GM12878 (cell line): Measurements from ENCODE around the gene DGKI. TPM values are rescaled to one million over a fixed set of nuclear protein-coding genes. Genes with fewer than 3 reads are reported as not detected.

ENCODE experiments used
- ATAC-seq: fragments of 200-7000 bp; cut with Tn5 transposase; 3 replicates; pipeline ENCODE4 v1.9.1; 2020; ENCODE audit warnings: mild to moderate bottlenecking, moderate library complexity
- BruUV-seq: library from RNA; stranded (reverse); fragments of 400-500 nt; replicated peaks from 2 replicates; lab custom pipeline; 2021; lab: Mats Ljungman, UMichigan
- CTCF ChIA-PET: fragments of 300-600 bp; sonication (Branson Sonifier 250); formaldehyde crosslinking; extraction: SDS; loops from one replicate; lab custom pipeline; 2021; ENCODE audit warnings: inconsistent platforms; lab: Yijun Ruan, JAX
- POLR2A ChIA-PET: fragments of 350-600 bp; formaldehyde crosslinking; extraction: SDS; loops from one replicate; lab custom pipeline; 2021; ENCODE audit warnings: inconsistent platforms; lab: Charles Lee
- RAD21 ChIA-PET: fragments of 300-600 bp; sonication (Branson Sonifier 250); formaldehyde crosslinking; loops from one replicate; lab custom pipeline; 2023; ENCODE audit warnings: antibody characterized with exemption; ENCODE audit not compliant: unreplicated experiment; lab: Charles Lee
- SMC1A ChIA-PET: fragments of 300-600 bp; sonication (Branson Sonifier 250); formaldehyde crosslinking; loops from one replicate; lab custom pipeline; 2023; ENCODE audit not compliant: unreplicated experiment, uncharacterized antibody; lab: Charles Lee
- DNase-seq: peaks from one replicate; pipeline ENCODE4 v3.0.0-alpha.2; 2011; ENCODE audit warnings: low read depth, low spot score
- FAIRE-seq: peaks from 3 replicates; lab custom pipeline; 2011; peaks lifted over from hg19 to GRCh38; lab: Jason Lieb, UNC
- H2AFZ ChIP-seq: 2 replicates; pipeline ENCODE4 v1.6.0; 2011; ENCODE audit warnings: low read depth, low read length, control low read depth; ENCODE audit not compliant: control insufficient read depth
- H3K27ac ChIP-seq: 2 replicates; pipeline ENCODE4 v1.5.1; 2011; ENCODE audit warnings: control low read depth; ENCODE audit not compliant: control insufficient read depth, insufficient read depth
- H3K27me3 ChIP-seq, 2 experiments: replicated peaks in 1 of 2; 2 replicates each; pipeline versions ENCODE4 v1.6.0 to v1.6.1; 2011; ENCODE audit warnings: low read length in 1 of 2; ENCODE audit not compliant: control insufficient read depth in 2 of 2, insufficient read depth in 2 of 2
- H3K36me3 ChIP-seq, 2 experiments: 2 replicates each; pipeline ENCODE4 v1.5.1; 2011; ENCODE audit warnings: low read length in 1 of 2; ENCODE audit not compliant: control insufficient read depth in 2 of 2, insufficient read depth in 2 of 2
- H3K4me1 ChIP-seq: 2 replicates; pipeline ENCODE4 v1.6.1; 2011; ENCODE audit warnings: mild to moderate bottlenecking, low read length, moderate library complexity, mixed read lengths; ENCODE audit not compliant: control insufficient read depth, insufficient read depth
- H3K4me2 ChIP-seq: 2 replicates; pipeline ENCODE4 v1.6.0; 2011; ENCODE audit warnings: control low read depth; ENCODE audit not compliant: control insufficient read depth, insufficient read depth
- H3K4me3 ChIP-seq: fragments of 200-600 bp; sonication (generic); 2 replicates; pipeline ENCODE4 v1.5.1; 2016
- H3K79me2 ChIP-seq: 2 replicates; pipeline ENCODE4 v1.6.0; 2011; ENCODE audit warnings: low read length; ENCODE audit not compliant: control insufficient read depth, insufficient read depth
- H3K9ac ChIP-seq: 2 replicates; pipeline ENCODE4 v1.8.0; 2011; ENCODE audit warnings: low read length, control low read depth, mixed read lengths; ENCODE audit not compliant: control insufficient read depth, insufficient read depth
- H3K9me3 ChIP-seq: replicated peaks from 3 replicates; pipeline ENCODE4 v1.5.1; 2011; ENCODE audit warnings: mild to moderate bottlenecking, low read length; ENCODE audit not compliant: control insufficient read depth, insufficient read depth
- H4K20me1 ChIP-seq: 2 replicates; pipeline ENCODE4 v1.6.0; 2011; ENCODE audit not compliant: control insufficient read depth, insufficient read depth
- ATF2 ChIP-seq: IDR thresholded peaks from 2 replicates; pipeline ENCODE4 v1.6.1; 2012; ENCODE audit warnings: low read length, inconsistent platforms
- CUX1 ChIP-seq: IDR thresholded peaks from 2 replicates; pipeline ENCODE4 v1.6.1; 2012; ENCODE audit warnings: improper control_type of control experiment, low read depth, low read length; ENCODE audit not compliant: insufficient replicate concordance
- GATAD2B ChIP-seq: fragments of 450-650 bp; conservative IDR thresholded peaks from 2 replicates; pipeline ENCODE4 v1.6.1; 2017; ENCODE audit warnings: low read depth, mild to moderate bottlenecking, moderate library complexity
- KLF5 ChIP-seq: fragments of 450-650 bp; IDR thresholded peaks from 2 replicates; pipeline ENCODE4 v1.6.1; 2014; ENCODE audit warnings: mild to moderate bottlenecking; ENCODE audit not compliant: partially characterized antibody
- NFIC ChIP-seq: IDR thresholded peaks from 2 replicates; pipeline ENCODE4 v1.6.1; 2012; ENCODE audit warnings: low read depth, mild to moderate bottlenecking, inconsistent platforms, low read length, moderate library complexity
- PAX8 ChIP-seq: fragments of 450-650 bp; IDR thresholded peaks from 2 replicates; pipeline ENCODE4 v1.6.1; 2017; ENCODE audit warnings: mild to moderate bottlenecking, moderate library complexity
- RAD21 ChIP-seq: IDR thresholded peaks from 2 replicates; pipeline ENCODE4 v1.6.1; 2011; ENCODE audit warnings: mild to moderate bottlenecking, low read depth, low read length, moderate library complexity; ENCODE audit not compliant: insufficient read depth
- SP1 ChIP-seq: IDR thresholded peaks from one replicate; pipeline ENCODE4 v1.6.1; 2011; ENCODE audit warnings: low read depth, low read length
- SUPT20H ChIP-seq: IDR thresholded peaks from 2 replicates; pipeline ENCODE4 v1.6.1; 2011; ENCODE audit warnings: low read depth, mild to moderate bottlenecking, low read length, moderate library complexity, borderline replicate concordance; ENCODE audit not compliant: control insufficient read depth
- TCF3 ChIP-seq: IDR thresholded peaks from 2 replicates; pipeline ENCODE4 v1.6.1; 2012; ENCODE audit warnings: low read depth, mild to moderate bottlenecking, low read length, borderline replicate concordance; ENCODE audit not compliant: insufficient read depth
- TCF7 ChIP-seq: IDR thresholded peaks from 2 replicates; pipeline ENCODE4 v1.6.1; 2014; ENCODE audit warnings: antibody characterized with exemption, borderline replicate concordance
- WGBS: methylation state at CpG from one replicate; pipeline ENCODE4 v1.1.6; 2016; ENCODE audit warnings: low lambda C conversion rate; ENCODE audit not compliant: insufficient replicate concordance, insufficient coverage; ENCODE audit errors: missing lambda C conversion rate; 5-methylcytosine and 5-hydroxymethylcytosine counted together
- in situ Hi-C: fragments of 300-500 bp; cut with MboI; formaldehyde crosslinking; loops from 9 replicates; pipeline ENCODE4 v1.14.3; 2018; ENCODE audit warnings: mixed read lengths
- intact Hi-C: fragments of 100-400 bp; cut with micrococcal nuclease; formaldehyde crosslinking; loops from one replicate; pipeline ENCODE4 v1.14.2; 2022; ENCODE audit not compliant: unreplicated experiment
- polyA plus RNA-seq, 11 experiments: library from polyadenylated mRNA; depleted of rRNA in 4 of 11; unstranded in 6 of 11; stranded (reverse) in 5 of 11; fragments of >200 nt; fragmentation: Nextera tagmentation in 4 of 11; fragmentation: Illumina TruSeq in 1 of 11; extraction: Ambion mirVana in 4 of 11; extraction: Trizol in 1 of 11; gene quantifications; 1 replicate in 1 of 11; 2 replicates in 10 of 11; pipeline versions ENCODE4 v1.2.1 to v1.2.3, GENCODE V29; 2011 to 2016; ENCODE audit warnings: inconsistent platforms in 2 of 11, missing spikeins in 2 of 11, low read depth in 1 of 11
- total RNA-seq, 4 experiments: library from RNA; depleted of rRNA in 3 of 4; stranded (reverse); fragments of >200 nt in 3 of 4; fragmentation: Illumina TruSeq in 1 of 4; extraction: Trizol in 1 of 4; gene quantifications; 2 replicates each; pipeline versions ENCODE4 v1.2.1 to v1.2.3, GENCODE V29; 2013 to 2021

Gene DGKI
- total and polyA plus RNA-seq, 10 of the 15 experiments (the other 5 are each of a cell fraction or from before 2014, with no cell fraction given), result 10.4 to 37.1 (median 22.1) TPM

- DNase-seq (no peak), FAIRE-seq (no peak), ATAC-seq (no peak)
- ChIA-PET CTCF (interaction anchor here (1.4 to 1.5 kb wide), 2 partner anchors 284 to 287 kb away, joined by 4 to 5 read pairs; no protein-coding TSS in a partner anchor), RAD21 (no interaction called here), SMC1A (no interaction called here), POLR2A (no interaction called here)
- H4K20me1 ChIP-seq, result no peaks in the 10 kb centered on the region
- TF ChIP-seq RAD21, result no peak
- TF ChIP-seq SP1, result no peak
- no peak for TF ChIP-seq PAX8
- no peak for TF ChIP-seq NFIC
- TF ChIP-seq SUPT20H, result no peak
- TF ChIP-seq TCF7, result no peak
- no peak overlapping the region for H3K27ac ChIP-seq
- no peak overlapping the region for H3K9ac ChIP-seq
- H3K27me3 ChIP-seq, result no peaks in the 10 kb centered on the region
- intact Hi-C loops, result loop anchor here (5.0 kb wide), 1 partner anchor 1046 kb away; no protein-coding TSS in a partner anchor
- H3K36me3 ChIP-seq, result no peaks in the 10 kb centered on the region
- no peak overlapping the region for H3K4me2 ChIP-seq
- no peaks in the 10 kb centered on the region for H3K79me2 ChIP-seq
- no peaks in the 10 kb centered on the region for H3K4me1 ChIP-seq
- in situ Hi-C loops, result no loop called here
- 0% methylated on average over 2 of the region's 2 CpGs for WGBS
- no peak overlapping the region for H3K4me3 ChIP-seq
- no TSS peak for BruUV-seq
- H3K9me3 ChIP-seq, result no peaks in the 10 kb centered on the region
- no peak overlapping the region for H2AFZ ChIP-seq
Observed at GRCh38 chr7:137453356-137453755, 393.4 kb downstream of the DGKI start.

- in situ Hi-C loops, result no loop called here
- no peaks in the 10 kb centered on the region for H3K79me2 ChIP-seq
- intact Hi-C loops, result no loop called here
- no TSS peak for BruUV-seq
- H3K4me1 ChIP-seq, result no peaks in the 10 kb centered on the region
- WGBS, result 4% methylated on average over 4 of the region's 4 CpGs
- CTCF ChIA-PET, result interaction anchor here (1.1 kb wide), 1 partner anchor 289 kb away, joined by 3 read pairs; no protein-coding TSS in a partner anchor
- H3K36me3 ChIP-seq, result no peaks in the 10 kb centered on the region
- DNase-seq (no peak), FAIRE-seq (peak; percentile 41), ATAC-seq (no peak)
- H2AFZ ChIP-seq, result no peak overlapping the region
- H3K27ac ChIP-seq, result no peak overlapping the region
- no peak overlapping the region for H3K4me2 ChIP-seq
- POLR2A ChIA-PET, result no interaction called here
- H3K9me3 ChIP-seq, result no peaks in the 10 kb centered on the region
- no peak for TF ChIP-seq GATAD2B
- TF ChIP-seq ATF2, result no peak
- no peak for TF ChIP-seq TCF3
- no peak for TF ChIP-seq NFIC
- TF ChIP-seq CUX1, result no peak
- TF ChIP-seq KLF5, result no peak
- TF ChIP-seq, all 136 proteins: peak for 0
- H3K9ac ChIP-seq, result no peak overlapping the region
- H3K27me3 ChIP-seq, result no peaks in the 10 kb centered on the region
- no peak overlapping the region for H3K4me3 ChIP-seq
- SMC1A ChIA-PET, result interaction anchor here (1.0 to 1.5 kb wide), 2 partner anchors 55 to 587 kb away, joined by 3 read pairs; no protein-coding TSS in a partner anchor
- H4K20me1 ChIP-seq, result no peaks in the 10 kb centered on the region
- RAD21 ChIA-PET, result interaction anchor here (0.5 kb wide), 1 partner anchor 1232 kb away, joined by 4 read pairs; no protein-coding TSS in a partner anchor
Observed at GRCh38 chr7:137449016-137449415, 397.8 kb downstream of the DGKI start.
